Stimulated activated CD8-positive, alpha-beta memory T cell treated with anti-CD3 and anti-CD28 coated beads, Interleukin-4, amount 100 ng/mL, for 24 hours (primary cell): ENCODE data around the gene NOL7.

Source experiments
- DNase-seq: peaks from one replicate; pipeline ENCODE4 v3.0.0-alpha.2; 2020; ENCODE audit warnings: low read depth

The NOL7 gene

GRCh38 chr6:13597073-13597472 lies 18.1 kb upstream of the NOL7 start:
- no peak for DNase-seq

- no peak for DNase-seq
Observed at GRCh38 chr6:13600036-13600435, 15.1 kb upstream of the NOL7 start.

GRCh38 chr6:13604135-13604534 lies 11.0 kb upstream of the NOL7 start:
- no peak for DNase-seq

- DNase-seq, result no peak
Observed at GRCh38 chr6:13604546-13605416, 10.4 kb upstream of the NOL7 start.

- no peak for DNase-seq
Observed at GRCh38 chr6:13605634-13606033, 9.5 kb upstream of the NOL7 start.

GRCh38 chr6:13611715-13612114 lies 3.4 kb upstream of the NOL7 start:
- DNase-seq, result no peak

DNA sequence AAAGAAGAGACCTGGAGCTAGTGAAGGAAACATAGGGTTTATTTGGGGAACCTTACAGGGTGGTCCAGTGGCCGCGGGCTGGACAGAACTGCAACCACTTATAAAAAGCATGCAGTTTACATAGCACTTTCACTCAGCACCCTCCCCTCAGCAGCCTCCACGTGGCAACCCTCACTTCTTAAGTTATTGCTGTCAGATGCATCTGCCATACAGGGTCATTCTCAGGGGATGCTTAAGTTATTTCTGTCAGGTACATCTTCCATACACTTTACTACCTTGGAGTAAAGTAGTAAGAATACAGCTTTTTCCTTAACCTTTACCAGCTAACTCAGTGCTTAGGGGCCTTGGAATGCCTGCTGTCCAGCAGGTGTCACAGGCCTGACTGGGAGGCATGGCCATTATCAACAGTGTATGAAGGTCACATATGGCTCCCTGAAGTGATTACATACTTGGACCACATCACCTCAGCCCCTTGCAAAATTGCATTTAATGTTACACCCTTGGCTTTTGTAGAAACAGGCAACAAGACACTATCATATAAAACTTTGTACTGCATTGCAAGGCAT lies 2.0 kb upstream of the NOL7 start:
- no peak for DNase-seq

GRCh38 chr6:13614126-13614925 lies 809 bp upstream of the NOL7 start:
- DNase-seq, result peak; percentile 7

DNA sequence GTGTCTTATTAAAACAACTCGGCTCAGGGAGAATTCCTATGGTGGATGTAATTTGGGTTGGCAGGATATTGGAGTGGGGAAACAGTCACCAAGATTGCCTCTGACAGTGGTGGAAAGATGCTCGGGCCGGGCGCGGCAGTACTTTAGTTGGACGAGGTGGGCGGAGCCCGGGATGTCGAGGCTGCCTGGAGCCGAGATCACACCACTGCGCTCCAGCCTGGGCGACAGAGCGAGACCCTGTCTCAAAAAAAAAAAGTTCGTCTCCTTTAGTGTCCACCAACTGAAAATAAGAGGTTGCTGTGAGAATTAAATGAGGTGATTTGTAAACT lies 621 bp downstream of the NOL7 start:
- peak; percentile 34 for DNase-seq

DNA sequence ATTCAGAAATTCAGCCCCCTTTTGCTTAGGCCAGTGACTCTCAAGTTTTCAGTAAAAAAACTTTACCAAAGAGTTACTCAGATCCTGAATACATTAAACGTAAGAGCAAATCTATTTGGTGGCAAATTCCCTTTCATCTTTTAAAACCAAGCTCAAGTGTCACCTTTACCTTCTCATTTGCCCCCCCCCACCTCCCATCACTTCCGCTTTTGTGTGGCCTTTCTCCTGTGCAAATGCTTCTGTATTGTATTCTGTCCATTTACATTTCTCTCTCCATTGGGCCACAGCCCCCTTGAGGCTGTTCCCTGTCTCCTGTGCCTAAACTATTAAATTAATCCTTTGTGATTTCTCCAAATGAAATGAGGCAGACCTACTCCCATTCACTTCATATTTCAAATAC lies 1.9 kb downstream of the NOL7 start:
- no peak for DNase-seq

- no peak for DNase-seq
Observed at GRCh38 chr6:13624871-13625288, 9.7 kb downstream of the NOL7 start.

GRCh38 chr6:13629459-13630116 lies 14.5 kb downstream of the NOL7 start:
- no peak for DNase-seq

DNA sequence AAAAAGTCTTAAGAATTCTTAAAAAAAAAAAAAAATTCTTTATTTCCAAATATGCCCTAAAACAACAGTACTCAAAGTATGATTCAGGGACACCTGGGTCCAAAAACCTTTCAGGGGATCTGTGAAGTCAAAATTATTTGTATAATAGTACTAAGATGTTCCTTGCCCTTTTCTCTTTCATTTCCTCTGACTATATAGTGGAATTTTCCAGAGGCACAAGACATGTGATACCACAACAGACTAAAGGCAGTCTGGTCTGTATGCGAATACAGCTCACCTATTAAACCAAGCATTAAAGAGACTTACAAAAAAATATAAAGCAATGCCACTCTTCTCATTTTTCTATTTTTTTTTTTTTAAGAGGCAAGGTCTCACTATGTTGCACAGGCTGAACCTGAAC lies 15.4 kb downstream of the NOL7 start:
- no peak for DNase-seq

DNA sequence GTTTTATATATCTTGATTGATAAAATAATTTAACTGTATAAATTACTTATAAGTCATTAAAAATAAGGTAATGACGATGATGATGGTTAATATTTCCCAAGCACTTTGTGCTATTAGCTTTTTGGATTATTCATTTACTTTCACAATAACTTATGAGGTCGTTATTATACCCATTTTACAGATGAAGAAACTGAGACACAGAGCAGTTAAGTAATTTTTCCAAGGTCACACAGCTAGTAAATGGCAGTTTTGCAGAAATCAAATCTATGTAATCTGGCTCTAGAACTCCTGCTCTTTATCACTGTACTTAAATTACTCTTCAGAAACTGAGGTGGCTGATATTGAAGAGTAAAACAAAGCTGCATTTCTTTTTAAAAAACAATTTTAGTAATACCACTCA lies 18.2 kb downstream of the NOL7 start:
- DNase-seq, result no peak

- DNase-seq, result no peak
Observed at GRCh38 chr6:13635948-13636658, 21.0 kb downstream of the NOL7 start.

DNA sequence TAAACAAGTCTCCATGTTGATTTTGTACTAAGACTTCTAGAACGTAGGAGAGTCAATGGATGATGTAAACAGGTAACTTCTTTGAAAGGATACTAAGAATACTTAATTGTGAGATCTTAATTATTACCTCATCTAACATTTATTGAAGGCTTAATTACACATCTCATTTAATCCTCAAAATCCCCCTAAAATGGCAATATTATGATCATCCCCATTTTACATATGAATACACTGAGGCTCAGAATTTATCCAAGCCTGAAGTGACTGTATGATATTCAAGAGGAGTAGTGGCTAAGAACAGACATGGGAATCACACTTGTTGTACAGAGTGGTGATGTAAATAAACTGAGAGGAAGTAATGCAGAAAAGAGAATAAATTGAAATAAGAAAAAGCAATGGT lies 22.9 kb downstream of the NOL7 start:
- DNase-seq, result no peak

DNA sequence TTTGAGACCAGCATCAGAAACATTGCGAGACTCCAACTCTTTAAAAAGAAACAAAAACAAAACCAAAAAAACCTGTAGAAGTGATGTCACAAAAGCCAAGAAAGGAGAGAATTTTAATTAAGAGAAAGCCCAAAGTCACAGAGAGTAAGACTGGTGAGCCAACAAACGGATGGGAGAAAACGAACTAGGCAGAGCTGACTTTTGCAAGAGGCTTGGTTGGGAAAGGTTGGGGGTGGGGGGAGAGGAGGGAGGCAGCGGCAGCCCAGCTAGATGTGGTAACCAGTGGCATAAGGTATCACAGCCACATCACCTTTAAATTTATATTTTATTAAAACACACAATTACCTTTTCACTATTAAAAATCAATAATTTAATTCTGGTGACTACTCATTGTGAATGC lies 23.5 kb downstream of the NOL7 start:
- DNase-seq, result no peak

GRCh38 chr6:13641315-13641714 lies 26.2 kb downstream of the NOL7 start:
- DNase-seq, result no peak

DNA sequence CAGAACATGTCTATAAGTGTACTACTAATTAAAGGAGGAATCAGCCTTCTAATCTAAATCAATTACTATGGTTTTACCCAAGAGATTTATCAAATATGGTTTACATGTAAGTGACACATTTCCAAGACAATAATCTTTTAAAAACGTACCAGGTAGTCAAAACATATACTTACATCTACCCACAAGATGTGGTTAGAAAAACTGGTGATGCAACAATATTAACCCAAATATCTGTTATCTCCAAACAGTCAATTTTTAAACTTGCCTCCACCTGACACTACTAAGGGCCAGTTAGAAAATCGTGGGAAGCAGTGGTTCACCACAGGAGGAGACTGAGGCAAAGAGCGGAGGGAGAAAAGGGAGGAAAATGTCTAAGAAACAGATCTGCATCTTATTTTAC lies 28.0 kb downstream of the NOL7 start:
- DNase-seq, result no peak

- DNase-seq, result no peak
Observed at GRCh38 chr6:13648850-13649249, 33.7 kb downstream of the NOL7 start.

- DNase-seq, result no peak
Observed at GRCh38 chr6:13649393-13649792, 34.3 kb downstream of the NOL7 start.

DNA sequence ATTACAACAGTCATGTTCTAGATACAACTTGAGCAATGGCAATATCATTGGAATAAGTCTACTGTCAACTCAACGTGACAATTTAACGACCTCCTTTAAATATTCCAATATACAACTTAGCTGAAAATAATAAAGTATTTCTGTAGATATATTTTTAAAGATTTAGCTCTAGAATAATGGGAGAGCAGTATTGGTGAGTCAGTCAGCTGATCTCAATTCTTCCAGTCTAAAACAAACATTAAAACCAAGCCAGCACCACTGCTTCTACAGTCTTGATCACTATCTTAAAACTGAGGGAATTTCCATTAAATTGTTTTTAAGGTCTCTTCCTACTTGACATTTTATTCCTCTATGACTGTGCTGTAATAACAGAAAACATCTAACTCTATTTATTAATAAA lies 38.2 kb downstream of the NOL7 start:
- no peak for DNase-seq
